HG03354 (cell line): ENCODE results near the gene SLC47A1.
"Not testable (repeated sequence)": the region's sequence is repeated elsewhere in the genome, so short reads cannot be mapped to it uniquely, and the experiment has no call there.

Source experiments
- ATAC-seq: cut with Tn5 transposase; IDR thresholded peaks from one replicate; pipeline ENCODE4 v1.9.1; 2021; ENCODE audit warnings: mild to moderate bottlenecking; ENCODE audit not compliant: unreplicated experiment, poor library complexity, severe bottlenecking

Gene SLC47A1

GRCh38 chr17:19551165-19551564 lies 17.5 kb downstream of the SLC47A1 start:
- ATAC-seq, result no peak

- no peak for ATAC-seq
These were observed 18.0 kb downstream of the SLC47A1 start for GRCh38 chr17:19551591-19552148.

- ATAC-seq, result no peak
These were observed 19.4 kb downstream of the SLC47A1 start for GRCh38 chr17:19553036-19553435.

- ATAC-seq, result no peak
These were observed 20.7 kb downstream of the SLC47A1 start for GRCh38 chr17:19554393-19554792.

GRCh38 chr17:19555746-19556145 lies 22.1 kb downstream of the SLC47A1 start:
- no peak for ATAC-seq

GRCh38 chr17:19558946-19559345 lies 25.3 kb downstream of the SLC47A1 start:
- no peak for ATAC-seq

GRCh38 chr17:19561697-19562318 lies 28.2 kb downstream of the SLC47A1 start:
- ATAC-seq, result no peak

GRCh38 chr17:19565817-19566575 lies 32.3 kb downstream of the SLC47A1 start:
- ATAC-seq, result no peak

- ATAC-seq, result no peak
These were observed 33.8 kb downstream of the SLC47A1 start for GRCh38 chr17:19567216-19568015.

- no peak for ATAC-seq
These were observed 34.3 kb downstream of the SLC47A1 start for GRCh38 chr17:19568016-19568350.

- no peak for ATAC-seq
These were observed 36.3 kb downstream of the SLC47A1 start for GRCh38 chr17:19569785-19570543.

- no peak for ATAC-seq
These were observed 36.9 kb downstream of the SLC47A1 start for GRCh38 chr17:19570544-19571062.

- ATAC-seq, result no peak
These were observed 39.4 kb downstream of the SLC47A1 start for GRCh38 chr17:19573075-19573474.

GRCh38 chr17:19574956-19575355 lies 41.3 kb downstream of the SLC47A1 start:
- ATAC-seq, result no peak

- ATAC-seq, result no peak
These were observed 44.9 kb downstream of the SLC47A1 start for GRCh38 chr17:19578545-19578944.

- ATAC-seq, result no peak
These were observed 45.6 kb downstream of the SLC47A1 start for GRCh38 chr17:19579192-19579761.

GRCh38 chr17:19579867-19580565 lies 46.4 kb downstream of the SLC47A1 start:
- no peak for ATAC-seq

GRCh38 chr17:19580566-19580920 lies 46.9 kb downstream of the SLC47A1 start:
- ATAC-seq, result not testable (repeated sequence)

- ATAC-seq, result not testable (repeated sequence)
These were observed 48.5 kb downstream of the SLC47A1 start for GRCh38 chr17:19582152-19582551.
